ENCODE measurements around the gene GALM.
"Not testable (repeated sequence)": the region's sequence is repeated elsewhere in the genome, so short reads cannot be mapped to it uniquely, and the experiment has no call there.

The GALM gene

GRCh38 chr2:38650717-38651116, 15.2 kb upstream of the GALM start:
- DNase-seq = no peak

DNA sequence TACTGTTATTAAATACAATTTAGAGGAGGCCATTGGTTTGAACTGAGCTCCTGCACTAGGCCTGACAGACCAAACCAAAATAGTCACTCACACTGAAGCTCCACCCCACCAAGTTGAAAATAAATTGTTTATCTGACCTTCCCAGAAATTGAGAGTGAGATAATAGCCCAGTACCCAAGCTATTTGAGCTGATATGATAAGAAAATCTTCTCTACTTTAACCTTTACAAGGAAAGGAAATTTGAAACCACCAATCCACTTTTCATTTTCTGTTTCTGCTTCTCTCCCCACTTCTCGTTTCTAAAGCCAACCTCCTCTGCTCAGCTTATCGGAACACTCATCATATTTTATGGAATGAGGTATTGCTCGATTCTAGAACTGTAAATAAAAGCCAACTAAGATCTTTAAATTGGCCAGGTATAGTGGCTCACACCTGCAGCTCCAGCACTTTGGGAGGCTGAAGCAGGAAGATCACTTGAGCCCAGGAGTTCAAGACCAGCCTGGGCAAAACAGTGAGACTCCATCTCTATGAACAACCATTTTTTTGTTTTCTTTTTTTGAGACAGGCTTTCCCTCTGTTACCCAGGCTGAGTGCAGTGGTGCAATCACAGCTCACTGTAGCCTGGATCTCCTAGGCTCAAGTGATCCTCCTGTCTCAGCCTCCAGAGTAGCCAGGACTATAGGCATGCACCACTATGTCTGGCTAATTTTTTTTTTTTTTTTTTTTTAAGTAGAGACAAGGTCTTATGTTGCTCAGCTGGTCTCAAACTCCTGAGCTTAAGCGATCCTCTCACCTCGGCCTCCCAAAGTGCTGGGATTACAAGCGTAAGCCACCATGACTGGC, 13.3 kb upstream of the GALM start:
- DNase-seq = peak; percentile 67

DNA sequence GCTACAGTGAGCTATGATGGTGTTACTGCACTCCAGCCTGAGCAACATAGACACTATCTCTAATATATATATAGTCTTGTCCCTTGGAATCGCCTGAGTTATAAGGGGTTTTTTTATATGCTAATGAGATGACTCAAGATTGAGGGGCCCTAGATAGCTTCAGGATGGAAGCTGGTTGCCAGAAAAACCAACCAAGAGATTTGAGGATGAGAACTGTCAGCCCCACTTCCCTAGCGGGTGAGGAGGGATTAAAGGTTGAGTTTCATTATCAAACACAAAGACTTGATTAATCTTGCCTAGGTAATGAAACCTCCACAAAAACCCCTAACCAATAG, 12.6 kb upstream of the GALM start:
- no peak for DNase-seq

- peak; percentile 89 for DNase-seq
These were observed 12.0 kb upstream of the GALM start for GRCh38 chr2:38653715-38654527.

- DNase-seq = no peak
These were observed 11.2 kb upstream of the GALM start for GRCh38 chr2:38654528-38655381.

DNA sequence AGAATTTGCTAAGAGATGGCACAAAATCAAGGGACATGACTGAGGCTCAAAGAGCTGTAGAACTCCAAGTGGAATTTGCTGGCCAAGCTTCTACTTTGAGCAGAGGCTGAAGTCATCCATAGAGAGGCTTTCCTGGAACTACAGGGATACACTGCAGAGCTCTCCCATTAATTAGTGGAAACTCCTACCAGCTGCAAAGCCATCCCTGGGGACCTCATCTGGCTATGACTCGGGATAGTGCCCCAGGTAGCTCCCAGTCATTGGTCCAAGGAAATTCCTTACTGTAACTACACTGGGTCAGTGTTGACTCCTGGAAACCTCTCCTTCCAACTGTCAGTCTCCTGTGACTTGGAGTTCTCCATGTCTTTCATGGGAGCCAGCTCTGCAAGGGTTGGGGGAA, 10.5 kb upstream of the GALM start:
- no peak for DNase-seq

- DNase-seq = no peak
These were observed 8.9 kb upstream of the GALM start for GRCh38 chr2:38656866-38657480.

GRCh38 chr2:38658613-38659012, 7.3 kb upstream of the GALM start:
- peak; percentile 49 for DNase-seq

DNA sequence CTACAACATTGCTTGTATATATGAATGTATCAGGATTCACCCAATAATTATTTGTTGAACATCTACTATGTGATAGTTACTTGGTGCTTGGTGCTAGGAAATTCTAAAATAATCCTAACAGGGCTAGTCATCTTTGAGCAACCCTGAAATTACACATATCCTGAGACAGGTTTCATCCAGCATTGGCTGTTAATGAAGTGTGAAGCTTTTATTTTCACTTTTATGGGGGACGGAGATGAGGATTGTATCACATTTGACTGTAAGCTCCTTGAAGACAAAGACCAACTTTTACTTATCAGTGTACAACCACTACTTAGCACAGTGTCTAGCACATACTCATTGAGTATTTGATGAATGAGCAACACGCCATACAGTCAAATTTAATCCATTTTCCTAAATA, 6.8 kb upstream of the GALM start:
- DNase-seq = peak; percentile 55

GRCh38 chr2:38660282-38660681, 5.6 kb upstream of the GALM start:
- DNase-seq = no peak

GRCh38 chr2:38661306-38661705, 4.6 kb upstream of the GALM start:
- DNase-seq = no peak

DNA sequence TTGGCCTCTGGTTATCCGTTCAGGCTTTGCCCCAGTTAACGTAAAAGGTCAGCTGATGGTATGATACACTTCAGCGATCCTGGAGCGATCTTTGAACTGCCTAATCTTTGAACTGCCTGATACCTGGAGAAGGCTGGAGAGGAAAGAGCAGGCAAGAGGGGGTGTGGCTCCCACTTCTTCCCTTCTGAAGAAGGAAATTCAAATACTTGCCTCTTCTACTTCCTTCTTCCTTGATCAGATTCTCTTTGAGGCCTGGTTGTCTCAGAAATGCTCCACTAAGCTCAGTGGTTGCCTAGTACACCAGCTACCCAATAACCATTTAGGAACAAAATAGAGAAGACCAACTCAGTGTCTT, 619 bp downstream of the GALM start:
- DNase-seq = peak; percentile 56

- no peak for DNase-seq
These were observed 2.2 kb downstream of the GALM start for GRCh38 chr2:38668092-38668491.

- DNase-seq = no peak
These were observed 3.0 kb downstream of the GALM start for GRCh38 chr2:38668779-38669479.

- DNase-seq = no peak
These were observed 5.4 kb downstream of the GALM start for GRCh38 chr2:38671303-38671702.

DNA sequence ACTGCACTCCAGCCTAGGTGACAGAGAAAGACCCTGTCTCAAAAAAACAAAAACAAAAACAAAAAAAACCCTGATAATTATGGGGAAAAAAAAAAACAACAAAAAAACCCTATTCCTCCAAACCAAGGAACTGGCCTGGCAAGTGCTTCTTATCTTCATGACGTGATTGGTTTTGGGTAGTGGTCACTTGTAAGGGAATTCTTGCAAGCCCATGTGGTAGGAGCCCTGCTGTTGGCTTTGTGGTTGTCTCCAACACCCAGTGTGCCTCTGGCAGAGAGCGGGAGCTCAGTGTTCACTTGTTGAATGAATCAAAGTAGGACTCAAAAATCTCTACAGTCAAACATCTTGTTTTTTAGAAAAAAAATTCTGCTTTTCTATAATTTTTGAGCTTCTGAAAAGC, 6.0 kb downstream of the GALM start:
- no peak for DNase-seq

- DNase-seq = no peak
These were observed 6.8 kb downstream of the GALM start for GRCh38 chr2:38672445-38673391.

DNA sequence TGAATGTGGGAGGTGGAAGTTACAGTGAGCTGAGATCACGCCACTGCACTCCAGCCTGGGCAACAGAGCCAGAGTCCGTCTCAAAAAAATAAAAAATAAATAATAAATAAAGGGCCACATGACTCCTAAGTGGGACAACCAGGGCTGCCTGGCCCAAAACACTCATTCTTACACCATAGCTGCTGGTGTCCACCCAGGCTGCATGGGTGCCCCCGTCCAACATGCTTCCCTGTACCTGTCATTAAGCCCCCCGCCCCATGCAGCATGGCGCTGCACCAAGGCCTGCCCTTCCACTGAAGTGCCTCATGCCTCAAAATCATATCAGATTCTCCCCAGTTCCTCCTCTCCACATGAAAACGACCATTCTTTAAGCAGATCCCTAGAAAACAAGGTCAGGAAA, 10.8 kb downstream of the GALM start:
- DNase-seq = no peak

DNA sequence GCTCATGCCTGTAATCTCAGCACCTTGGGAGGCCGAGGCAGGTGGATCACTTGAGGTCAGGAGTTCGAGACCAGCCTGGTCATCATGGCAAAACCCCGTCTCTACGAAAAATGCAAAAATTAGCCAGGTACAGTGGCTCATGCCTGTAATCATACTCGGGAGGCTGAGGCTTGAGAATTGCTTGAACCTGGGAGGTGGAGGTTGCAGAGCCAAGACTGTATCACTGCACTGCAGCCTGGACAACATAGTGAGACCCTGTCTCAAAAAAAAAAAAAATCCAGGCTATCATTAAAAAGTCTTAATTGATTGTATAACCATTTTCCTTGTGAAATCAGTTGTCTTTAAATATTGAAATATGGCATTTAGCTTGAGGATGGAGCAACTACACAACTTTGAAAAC, 15.0 kb downstream of the GALM start:
- DNase-seq = not testable (repeated sequence)

GRCh38 chr2:38682008-38682575, 16.2 kb downstream of the GALM start:
- peak; percentile 66 for DNase-seq

GRCh38 chr2:38682620-38683019, 16.7 kb downstream of the GALM start:
- not testable (repeated sequence) for DNase-seq
